ENCODE results near the gene MAP1B.

The MAP1B gene

GRCh38 chr5:72140711-72141110 lies 33.4 kb downstream of the MAP1B start:
- H3K27ac ChIP-seq: peak overlapping the region; percentile 82 to 87
- TF ChIP-seq CTCF (IDR thresholded peaks at IDR 0.05): no peak
- peaks cover 0 to 99% (median 58%) of the 10 kb centered on the region in 4 donors for H3K4me1 ChIP-seq
- no peak overlapping the region for H3K4me3 ChIP-seq
- H3K27me3 ChIP-seq: no peaks in the 10 kb centered on the region
- no peak for DNase-seq
- no peaks in the 10 kb centered on the region for H3K9me3 ChIP-seq
- no peaks in the 10 kb centered on the region for H3K36me3 ChIP-seq
- intact Hi-C loops (cut with DNase I; ENCODE audit: low total_unique reads): loop anchor here (10.0 kb wide), 1 partner anchor 164 kb away; no protein-coding TSS in a partner anchor

- Histone ChIP-seq H3K36me3 (no peaks in the 10 kb centered on the region), H3K4me3 (no peak overlapping the region), H3K9me3 (no peaks in the 10 kb centered on the region), H3K27me3 (no peaks in the 10 kb centered on the region), H3K27ac (peak overlapping the region; percentile 82 to 87), H3K4me1 (peaks cover 0 to 99% (median 66%) of the 10 kb centered on the region in 4 donors)
- peak; percentile 38 to 80 for DNase-seq
- intact Hi-C loops (cut with DNase I; ENCODE audit: low total_unique reads): loop anchor here (10.0 kb wide), 1 partner anchor 163 kb away; no protein-coding TSS in a partner anchor
- no peak for TF ChIP-seq CTCF (IDR thresholded peaks at IDR 0.05)
These were observed 34.4 kb downstream of the MAP1B start for GRCh38 chr5:72141440-72142355.

- Histone ChIP-seq H3K9me3 (no peaks in the 10 kb centered on the region), H3K27ac (peak overlapping the region; percentile 82 to 87), H3K36me3 (peaks cover 0 to 9% (median 5%) of the 10 kb centered on the region in 3 donors), H3K4me3 (no peak overlapping the region), H3K4me1 (peaks cover 0 to 99% (median 73%) of the 10 kb centered on the region in 4 donors), H3K27me3 (no peaks in the 10 kb centered on the region)
- TF ChIP-seq CTCF (IDR thresholded peaks at IDR 0.05): no peak
- DNase-seq: no peak
- intact Hi-C loops (cut with DNase I; ENCODE audit: low total_unique reads): loop anchor here (10.0 kb wide), 1 partner anchor 160 kb away; no protein-coding TSS in a partner anchor
These were observed 37.5 kb downstream of the MAP1B start for GRCh38 chr5:72144762-72145161.

- peaks cover 0 to 99% (median 77%) of the 10 kb centered on the region in 4 donors for H3K4me1 ChIP-seq
- intact Hi-C loops (cut with DNase I; ENCODE audit: low total_unique reads): loop anchor here (10.0 kb wide), 1 partner anchor 159 kb away; no protein-coding TSS in a partner anchor
- no peak overlapping the region for H3K4me3 ChIP-seq
- TF ChIP-seq CTCF (IDR thresholded peaks at IDR 0.05): no peak
- H3K9me3 ChIP-seq: no peaks in the 10 kb centered on the region
- H3K36me3 ChIP-seq: peaks cover 0 to 9% (median 5%) of the 10 kb centered on the region in 3 donors
- peak overlapping the region; percentile 82 to 87 for H3K27ac ChIP-seq
- DNase-seq: no peak
- no peaks in the 10 kb centered on the region for H3K27me3 ChIP-seq
These were observed 38.1 kb downstream of the MAP1B start for GRCh38 chr5:72145348-72145747.

- H3K9me3 ChIP-seq: no peaks in the 10 kb centered on the region
- no peak for TF ChIP-seq CTCF (IDR thresholded peaks at IDR 0.05)
- H3K27me3 ChIP-seq: no peaks in the 10 kb centered on the region
- H3K27ac ChIP-seq: peak overlapping the region; percentile 82 to 87
- peaks cover 0 to 99% (median 78%) of the 10 kb centered on the region in 4 donors for H3K4me1 ChIP-seq
- no peak for DNase-seq
- H3K36me3 ChIP-seq: peaks cover 0 to 9% (median 5%) of the 10 kb centered on the region in 3 donors
- H3K4me3 ChIP-seq: no peak overlapping the region
- intact Hi-C loops (cut with DNase I; ENCODE audit: low total_unique reads): loop anchor here (10.0 kb wide), 1 partner anchor 159 kb away; no protein-coding TSS in a partner anchor
These were observed 38.8 kb downstream of the MAP1B start for GRCh38 chr5:72146056-72146455.
